ENCODE data around the gene BOC. TPM values are rescaled to one million over a fixed set of nuclear protein-coding genes. Genes with fewer than 3 reads are reported as not detected.

BOC gene, protein sequence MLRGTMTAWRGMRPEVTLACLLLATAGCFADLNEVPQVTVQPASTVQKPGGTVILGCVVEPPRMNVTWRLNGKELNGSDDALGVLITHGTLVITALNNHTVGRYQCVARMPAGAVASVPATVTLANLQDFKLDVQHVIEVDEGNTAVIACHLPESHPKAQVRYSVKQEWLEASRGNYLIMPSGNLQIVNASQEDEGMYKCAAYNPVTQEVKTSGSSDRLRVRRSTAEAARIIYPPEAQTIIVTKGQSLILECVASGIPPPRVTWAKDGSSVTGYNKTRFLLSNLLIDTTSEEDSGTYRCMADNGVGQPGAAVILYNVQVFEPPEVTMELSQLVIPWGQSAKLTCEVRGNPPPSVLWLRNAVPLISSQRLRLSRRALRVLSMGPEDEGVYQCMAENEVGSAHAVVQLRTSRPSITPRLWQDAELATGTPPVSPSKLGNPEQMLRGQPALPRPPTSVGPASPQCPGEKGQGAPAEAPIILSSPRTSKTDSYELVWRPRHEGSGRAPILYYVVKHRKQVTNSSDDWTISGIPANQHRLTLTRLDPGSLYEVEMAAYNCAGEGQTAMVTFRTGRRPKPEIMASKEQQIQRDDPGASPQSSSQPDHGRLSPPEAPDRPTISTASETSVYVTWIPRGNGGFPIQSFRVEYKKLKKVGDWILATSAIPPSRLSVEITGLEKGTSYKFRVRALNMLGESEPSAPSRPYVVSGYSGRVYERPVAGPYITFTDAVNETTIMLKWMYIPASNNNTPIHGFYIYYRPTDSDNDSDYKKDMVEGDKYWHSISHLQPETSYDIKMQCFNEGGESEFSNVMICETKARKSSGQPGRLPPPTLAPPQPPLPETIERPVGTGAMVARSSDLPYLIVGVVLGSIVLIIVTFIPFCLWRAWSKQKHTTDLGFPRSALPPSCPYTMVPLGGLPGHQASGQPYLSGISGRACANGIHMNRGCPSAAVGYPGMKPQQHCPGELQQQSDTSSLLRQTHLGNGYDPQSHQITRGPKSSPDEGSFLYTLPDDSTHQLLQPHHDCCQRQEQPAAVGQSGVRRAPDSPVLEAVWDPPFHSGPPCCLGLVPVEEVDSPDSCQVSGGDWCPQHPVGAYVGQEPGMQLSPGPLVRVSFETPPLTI
- total RNA-seq (2022) = 0.35 and 0.73 TPM in 2 replicates
- Bru-seq, nascent RNA = percentile 14 among the genes with signal in this experiment
- BruChase-seq, experiment 1, labeled RNA remaining after a 2-hour chase = percentile 6 among the genes with signal in this experiment
- percentile 5 among the genes with signal in this experiment for BruChase-seq, experiment 2, labeled RNA remaining after a 6-hour chase
- long read RNA-seq = 0 reads

- BruUV-seq (replicated peaks) = no TSS peak
- no peaks in the 10 kb centered on the region; the same call in 1 of the 2 replicates for H3K4me1 ChIP-seq
- TF ChIP-seq CTCF (IDR thresholded peaks at IDR 0.05; ENCODE audit: insufficient read depth in 1 of 2, low read depth in 1 of 2, low read length in 1 of 2, severe bottlenecking in 1 of 2, unreplicated experiment in 1 of 2) = no peak
- intact Hi-C loops (cut with micrococcal nuclease; ENCODE audit: unreplicated experiment) = no loop called here
- peak in 1 of 2 experiments; percentile 29 for DNase-seq
- H3K36me3 Mint-ChIP-seq (ENCODE audit: insufficient read depth, unreplicated experiment) = no peaks in the 10 kb centered on the region
- ChIA-PET CTCF (no interaction called here), POLR2A (no interaction called here)
- H3K4me3 ChIP-seq (ENCODE audit: low read depth, low read length) = peak within 1 kb of the TSS; percentile 37
- H3K9me3 ChIP-seq = no peaks in the 10 kb centered on the region
- H3K4me3 Mint-ChIP-seq (ENCODE audit: unreplicated experiment) = peak within 1 kb of the TSS; percentile 61
- no peaks in the 10 kb centered on the region for H3K9me3 Mint-ChIP-seq (ENCODE audit: unreplicated experiment)
- no peaks in the 10 kb centered on the region for H3K36me3 ChIP-seq (ENCODE audit: control insufficient read depth, insufficient read depth, low read length)
- H3K27me3 ChIP-seq (replicated peaks; ENCODE audit: control insufficient read depth, insufficient read depth, low read length) = peaks cover 3% of the 10 kb centered on the region
- no peak within 1 kb of the TSS for H3K27ac Mint-ChIP-seq (ENCODE audit: unreplicated experiment)
- peaks cover 6% of the 10 kb centered on the region for H3K4me1 Mint-ChIP-seq (ENCODE audit: low read depth, unreplicated experiment)
- H3K27me3 Mint-ChIP-seq (ENCODE audit: insufficient read depth, unreplicated experiment) = peaks cover 39% of the 10 kb centered on the region
These were observed at the start of gene BOC for GRCh38 chr3:113211330-113212149. TSS of gene BOC (plus strand) at chr3:113211557. CDS start at chr3:113249803, 38,246 bp downstream.

GRCh38 chr3:113161661-113162060 is 49.7 kb upstream of the BOC start:
- Mint-ChIP-seq H3K36me3 (ENCODE audit: insufficient read depth, unreplicated experiment) (no peaks in the 10 kb centered on the region), H3K9me3 (ENCODE audit: unreplicated experiment) (no peaks in the 10 kb centered on the region), H3K27ac (ENCODE audit: unreplicated experiment) (no peak overlapping the region), H3K27me3 (ENCODE audit: insufficient read depth, unreplicated experiment) (peaks cover 11% of the 10 kb centered on the region), H3K4me3 (ENCODE audit: unreplicated experiment) (no peak overlapping the region), H3K4me1 (ENCODE audit: low read depth, unreplicated experiment) (peaks cover 7% of the 10 kb centered on the region)
- Histone ChIP-seq H3K4me3 (ENCODE audit: low read depth, low read length) (no peak overlapping the region), H3K4me1 (no peaks in the 10 kb centered on the region), H3K9me3 (no peaks in the 10 kb centered on the region), H3K36me3 (ENCODE audit: control insufficient read depth, insufficient read depth, low read length) (no peaks in the 10 kb centered on the region), H3K27me3 (replicated peaks; ENCODE audit: control insufficient read depth, insufficient read depth, low read length) (no peaks in the 10 kb centered on the region)
- intact Hi-C loops (cut with micrococcal nuclease; ENCODE audit: unreplicated experiment) = no loop called here
- BruUV-seq (replicated peaks) = no TSS peak
- no peak for DNase-seq
- no peak for TF ChIP-seq CTCF (IDR thresholded peaks at IDR 0.05; ENCODE audit: insufficient read depth in 1 of 2, low read depth in 1 of 2, low read length in 1 of 2, severe bottlenecking in 1 of 2, unreplicated experiment in 1 of 2)
- ChIA-PET CTCF (no interaction called here), POLR2A (no interaction called here)
